K562 (cell line): ENCODE data around the gene ARHGEF18. TPM values are rescaled to one million over a fixed set of nuclear protein-coding genes. Genes with fewer than 3 reads are reported as not detected.

ENCODE experiments used
- ATAC-seq: fragments of 200-7000 bp; cut with Tn5 transposase; 3 replicates; pipeline ENCODE4 v1.9.1; 2020; ENCODE audit warnings: moderate library complexity
- BruUV-seq: library from RNA; stranded (reverse); fragments of 400-500 nt; replicated peaks from 2 replicates; lab custom pipeline; 2021; lab: Mats Ljungman, UMichigan
- CTCF ChIA-PET: fragments of 300-600 bp; formaldehyde crosslinking; extraction: SDS; loops from one replicate; lab custom pipeline; 2021; ENCODE audit warnings: low intra/inter-chr PET ratio; lab: Yijun Ruan, JAX
- POLR2A ChIA-PET: fragments of 300-600, 350-650 bp; sonication (Branson Sonifier 250); formaldehyde crosslinking; extraction: SDS; loops from one replicate; lab custom pipeline; 2021; ENCODE audit warnings: antibody characterized with exemption, inconsistent platforms; lab: Yijun Ruan, JAX
- DNase-seq, 4 experiments: peaks; one replicate each; pipeline versions ENCODE4 v3.0.0 to v3.0.0-alpha.2; 2011 to 2018; ENCODE audit warnings: low spot score in 3 of 4, mixed read lengths in 3 of 4; ENCODE audit errors: extremely low read depth in 1 of 4
- FAIRE-seq: peaks from 2 replicates; lab custom pipeline; 2011; peaks lifted over from hg19 to GRCh38; lab: Jason Lieb, UNC
- H2AFZ ChIP-seq: 2 replicates; pipeline ENCODE4 v1.6.0; 2011; ENCODE audit warnings: low read depth, low read length, control low read depth, inconsistent platforms
- H3K27ac ChIP-seq: fragments of 200-600 bp; 3 replicates; pipeline ENCODE4 v1.8.0; 2011; ENCODE audit warnings: low read depth, mild to moderate bottlenecking, control low read depth, inconsistent platforms, low read length, moderate library complexity, mixed read lengths; ENCODE audit errors: extremely low read depth
- H3K27me3 ChIP-seq, 2 experiments: fragments of 300-600 bp in 1 of 2; 2 replicates in 1 of 2; 3 replicates in 1 of 2; pipeline versions ENCODE4 v1.6.0 to v1.8.0; 2011; ENCODE audit warnings: inconsistent platforms in 2 of 2, low read length in 2 of 2, mild to moderate bottlenecking in 1 of 2, mixed read lengths in 1 of 2, moderate library complexity in 1 of 2; ENCODE audit not compliant: control insufficient read depth in 2 of 2, insufficient read depth in 2 of 2
- H3K36me3 ChIP-seq: fragments of 300-600 bp; 3 replicates; pipeline ENCODE4 v1.8.0; 2011; ENCODE audit warnings: mild to moderate bottlenecking, low read length, inconsistent platforms; ENCODE audit not compliant: control insufficient read depth, insufficient read depth
- H3K4me1 ChIP-seq, 2 experiments: fragments of 200-600 bp in 1 of 2; replicated peaks in 1 of 2; 2 replicates in 1 of 2; 3 replicates in 1 of 2; pipeline versions ENCODE4 v1.5.1 to v1.8.0; 2011; ENCODE audit warnings: inconsistent platforms in 2 of 2, low read length in 2 of 2, mild to moderate bottlenecking in 1 of 2, mixed read lengths in 1 of 2, moderate library complexity in 1 of 2; ENCODE audit not compliant: control insufficient read depth in 2 of 2, insufficient read depth in 2 of 2
- H3K4me2 ChIP-seq: 2 replicates; pipeline ENCODE4 v1.6.1; 2011; ENCODE audit warnings: low read length, control low read depth, inconsistent platforms, mixed read lengths; ENCODE audit not compliant: insufficient read depth
- H3K4me3 ChIP-seq: fragments of 200-600 bp; sonication (generic), shearing (Covaris generic); 2 replicates; pipeline ENCODE4 v1.5.1; 2016; ENCODE audit warnings: control low read depth, inconsistent platforms
- H3K79me2 ChIP-seq: fragments of 200-600 bp; 3 replicates; pipeline ENCODE4 v1.8.0; 2011; ENCODE audit warnings: low read length, inconsistent platforms; ENCODE audit not compliant: control insufficient read depth, insufficient read depth
- H3K9ac ChIP-seq, 2 experiments: 2 replicates each; pipeline versions ENCODE4 v1.6.0 to v1.6.1; 2011; ENCODE audit warnings: low read depth in 2 of 2, low read length in 2 of 2, control low read depth in 1 of 2, inconsistent platforms in 1 of 2, mild to moderate bottlenecking in 1 of 2, mixed read lengths in 1 of 2; ENCODE audit not compliant: insufficient read depth in 1 of 2
- H3K9me1 ChIP-seq: one replicate; pipeline ENCODE4 v1.6.0; 2011; ENCODE audit warnings: inconsistent platforms, mild to moderate bottlenecking, low read length, moderate library complexity; ENCODE audit not compliant: control insufficient read depth, insufficient read depth
- H3K9me3 ChIP-seq: replicated peaks from 2 replicates; pipeline ENCODE4 v1.5.1; 2011; ENCODE audit warnings: low read depth, low read length, inconsistent platforms; ENCODE audit not compliant: control insufficient read depth, insufficient read depth
- H4K20me1 ChIP-seq: replicated peaks from 2 replicates; pipeline ENCODE4 v1.6.1; 2011; ENCODE audit warnings: low read length, inconsistent platforms, mixed read lengths; ENCODE audit not compliant: control insufficient read depth, insufficient read depth
- CREM ChIP-seq: IDR thresholded peaks from 2 replicates; pipeline ENCODE4 v1.6.1; 2014; ENCODE audit warnings: antibody characterized with exemption, low read depth
- ELF1 ChIP-seq: fragments of 200-800 bp; sonication (Bioruptor generic); IDR thresholded peaks from 2 replicates; pipeline ENCODE4 v1.6.1; 2016; ENCODE audit warnings: missing genetic modification characterization, missing compliant biosample characterization
- HOXB6 ChIP-seq: fragments of 250-450 bp; sonication (Bioruptor Pico); IDR thresholded peaks from 2 replicates; pipeline ENCODE4 v1.5.1; 2022; ENCODE audit warnings: mild to moderate bottlenecking, borderline replicate concordance
- KLF1 ChIP-seq: fragments of 450-650 bp; IDR thresholded peaks from 2 replicates; pipeline ENCODE4 v1.6.1; 2016; ENCODE audit warnings: missing genetic modification characterization, missing compliant biosample characterization
- NCOA1 ChIP-seq: fragments of 450-650 bp; IDR thresholded peaks from 2 replicates; pipeline ENCODE4 v1.6.1; 2016; ENCODE audit warnings: low read depth
- NONO ChIP-seq, 2 experiments: fragments of 200-400 bp in 1 of 2; fragments of 450-650 bp in 1 of 2; formaldehyde crosslinking in 1 of 2; IDR thresholded peaks; 2 replicates each; pipeline ENCODE4 v1.6.1; 2017; ENCODE audit warnings: low read depth in 2 of 2, mild to moderate bottlenecking in 2 of 2, moderate library complexity in 2 of 2, low read length in 1 of 2
- RBBP5 ChIP-seq: fragments of 200-600 bp; sonication (generic); IDR thresholded peaks from 2 replicates; pipeline ENCODE4 v1.6.1; 2012; ENCODE audit warnings: borderline replicate concordance, mild to moderate bottlenecking, low read length, control low read depth, inconsistent platforms; ENCODE audit not compliant: insufficient read depth, poor library complexity, severe bottlenecking
- RCOR1 ChIP-seq, 2 experiments: IDR thresholded peaks; 2 replicates each; pipeline ENCODE4 v1.6.1; 2012; ENCODE audit warnings: low read depth in 2 of 2, low read length in 2 of 2, borderline replicate concordance in 1 of 2, improper control_type of control experiment in 1 of 2
- ZC3H11A ChIP-seq: IDR thresholded peaks from 2 replicates; pipeline ENCODE4 v1.6.1; 2012; ENCODE audit warnings: low read depth, low read length, improper control_type of control experiment
- WGBS: fragments of 100-300 bp; shearing (Covaris generic); methylation state at CpG from one replicate; pipeline ENCODE4 v1.1.6; 2016; ENCODE audit warnings: low coverage, mixed read lengths; ENCODE audit not compliant: insufficient coverage; ENCODE audit errors: missing lambda C conversion rate; 5-methylcytosine and 5-hydroxymethylcytosine counted together
- in situ Hi-C: fragments of 300-500 bp; cut with MboI; formaldehyde crosslinking; loops from 4 replicates; pipeline ENCODE4 v1.15.0; 2018; ENCODE audit warnings: inconsistent platforms, mixed read lengths
- intact Hi-C: fragments of 100-400 bp; cut with micrococcal nuclease; formaldehyde crosslinking; loops from 2 replicates; pipeline ENCODE4 v1.14.2; 2022
- polyA plus RNA-seq, 8 experiments: library from polyadenylated mRNA; depleted of rRNA in 4 of 8; stranded (reverse) in 5 of 8; unstranded in 3 of 8; fragments of >200 nt; fragmentation: Nextera tagmentation in 2 of 8; fragmentation: Illumina TruSeq in 1 of 8; extraction: Ambion mirVana in 2 of 8; extraction: Trizol in 1 of 8; gene quantifications; 2 replicates each; pipeline versions ENCODE4 v1.2.1 to v1.2.3, GENCODE V29; 2011 to 2014; ENCODE audit warnings: inconsistent platforms in 1 of 8, missing spikeins in 1 of 8
- total RNA-seq, 7 experiments: library from RNA; depleted of rRNA in 6 of 7; stranded (reverse); fragments of >200 nt in 6 of 7; fragmentation: Illumina TruSeq in 2 of 7; extraction: Trizol in 2 of 7; gene quantifications; 2 replicates each; pipeline versions ENCODE4 v1.2.1 to v1.2.3, GENCODE V29; 2011 to 2021; ENCODE audit warnings: low replicate concordance in 1 of 7
- TF ChIP-seq, protein P1 (sequence below): sonication (generic); formaldehyde crosslinking; IDR thresholded peaks from 2 replicates; pipeline ENCODE4 v1.8.1; 2022; ENCODE audit warnings: missing genetic modification reagents

Gene ARHGEF18
- total and polyA plus RNA-seq, 9 of the 15 experiments (the other 6 are each of a cell fraction or from before 2014, with no cell fraction given) = 0.04 to 16.5 (median 4.5) TPM

DNA sequence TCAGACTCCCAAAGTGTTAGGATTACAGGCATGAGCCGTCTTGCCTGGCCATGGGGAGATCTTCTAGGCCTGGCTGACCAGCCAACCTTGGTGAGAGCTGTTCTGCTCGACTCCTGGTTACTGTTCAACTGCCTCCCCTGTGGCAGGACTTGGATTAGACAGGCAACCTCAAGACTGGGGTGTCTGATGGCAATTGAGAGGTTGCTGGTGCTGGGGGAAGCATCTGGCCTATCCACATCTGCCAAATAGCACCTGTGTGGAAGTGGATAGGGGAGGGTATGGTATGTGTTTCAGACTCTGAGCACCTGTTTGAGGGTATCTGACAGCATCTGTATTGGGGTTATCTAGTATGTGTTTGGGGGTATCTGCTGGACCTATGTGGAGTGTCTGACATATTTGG, 44.7 kb downstream of the ARHGEF18 start:
- Histone ChIP-seq H3K27ac (no peak overlapping the region), H3K4me3 (no peak overlapping the region), H3K36me3 (no peaks in the 10 kb centered on the region), H3K9me1 (no peaks in the 10 kb centered on the region), H3K27me3 (no peaks in the 10 kb centered on the region), H3K4me1 (peaks cover 7 to 18% of the 10 kb centered on the region in 2 experiments; a peak in 4 of 5 replicates), H3K4me2 (no peak overlapping the region), H3K79me2 (peaks cover 20% of the 10 kb centered on the region), H3K9me3 (no peaks in the 10 kb centered on the region), H3K9ac (no peak overlapping the region), H4K20me1 (0 out of 2 replicates have a peak, but pooled peaks cover 3% of the 10 kb centered on the region), H2AFZ (no peak overlapping the region)
- ChIA-PET CTCF (no interaction called here), POLR2A (interaction anchor here (0.6 kb wide), 1 partner anchor 349 kb away, joined by 3 read pairs; no protein-coding TSS in a partner anchor)
- ATAC-seq (no peak), FAIRE-seq (no peak), DNase-seq (no peak)
- no TSS peak for BruUV-seq
- in situ Hi-C loops = no loop called here
- 7% methylated on average over 2 of the region's 2 CpGs for WGBS
- TF ChIP-seq KLF1 = no peak
- TF ChIP-seq HOXB6 (CRISPR knock-in tag) = no peak
- no peak for TF ChIP-seq RCOR1 (IDR thresholded peaks at IDR 0.05; ENCODE audit: borderline replicate concordance in 1 of 2, low read depth in 2 of 2, low read length in 2 of 2)
- no peak for TF ChIP-seq CREM
- no peak for TF ChIP-seq NONO (IDR thresholded peaks at IDR 0.05; ENCODE audit: low read depth in 2 of 2, low read length in 1 of 2)
- TF ChIP-seq, protein P1, sequence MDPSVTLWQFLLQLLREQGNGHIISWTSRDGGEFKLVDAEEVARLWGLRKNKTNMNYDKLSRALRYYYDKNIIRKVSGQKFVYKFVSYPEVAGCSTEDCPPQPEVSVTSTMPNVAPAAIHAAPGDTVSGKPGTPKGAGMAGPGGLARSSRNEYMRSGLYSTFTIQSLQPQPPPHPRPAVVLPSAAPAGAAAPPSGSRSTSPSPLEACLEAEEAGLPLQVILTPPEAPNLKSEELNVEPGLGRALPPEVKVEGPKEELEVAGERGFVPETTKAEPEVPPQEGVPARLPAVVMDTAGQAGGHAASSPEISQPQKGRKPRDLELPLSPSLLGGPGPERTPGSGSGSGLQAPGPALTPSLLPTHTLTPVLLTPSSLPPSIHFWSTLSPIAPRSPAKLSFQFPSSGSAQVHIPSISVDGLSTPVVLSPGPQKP = no peak
- no peak for TF ChIP-seq ZC3H11A
- TF ChIP-seq NCOA1 = no peak
- no peak for TF ChIP-seq RBBP5
- TF ChIP-seq ELF1 (tag) = no peak
- intact Hi-C loops = no loop called here
